Epithelial cell of prostate (primary cell): ENCODE data around the gene CFAP99.

ENCODE experiments used
- DNase-seq: peaks from one replicate; pipeline ENCODE4 v3.0.0-alpha.2; 2011; ENCODE audit warnings: low read depth, low spot score
- H3K27ac ChIP-seq: fragments of 450-650 bp; 2 replicates; pipeline ENCODE4 v1.5.1; 2017; ENCODE audit warnings: mild to moderate bottlenecking

CFAP99 gene

DNA sequence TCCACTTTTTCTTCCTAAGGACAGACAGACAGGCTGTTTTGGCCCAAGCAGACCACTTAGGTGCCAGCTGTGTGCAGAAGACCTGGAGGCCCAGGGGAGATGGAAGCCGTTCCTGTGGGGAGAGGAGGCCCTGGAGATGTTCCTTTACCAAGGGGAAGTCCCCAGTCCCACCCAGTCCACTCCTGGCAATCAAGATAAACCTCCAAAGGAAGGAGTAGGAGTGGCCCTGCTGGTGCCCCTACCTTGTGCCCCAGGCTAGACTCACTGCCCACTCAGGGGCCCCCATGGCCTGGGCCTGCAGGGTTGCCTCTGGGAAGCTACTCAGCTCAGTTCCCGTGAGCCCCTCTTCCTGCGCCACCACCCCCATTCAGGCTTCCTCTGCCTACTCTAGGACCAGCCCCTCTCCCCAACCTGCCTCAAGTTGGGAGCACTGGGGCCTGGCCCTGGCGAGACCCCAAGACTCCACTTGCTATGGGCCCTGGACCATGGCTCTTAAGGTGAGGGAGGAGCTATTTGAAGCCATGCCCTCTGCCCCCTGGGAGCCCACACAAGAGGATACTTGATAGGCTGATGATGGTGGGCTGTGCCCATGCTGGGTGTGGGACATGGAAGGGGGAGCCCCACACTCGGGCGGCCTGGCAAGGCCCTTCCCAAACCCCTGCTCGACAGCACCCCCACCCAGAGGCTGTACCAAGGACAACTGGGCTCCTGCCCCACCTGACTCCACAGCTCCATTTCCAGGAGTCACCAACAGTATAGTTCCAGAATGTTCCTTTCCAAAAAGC is 25.4 kb downstream of the CFAP99 start:
- H3K27ac ChIP-seq = no peak overlapping the region
- no peak for DNase-seq

- DNase-seq = no peak
- H3K27ac ChIP-seq = no peak overlapping the region
These were observed 26.4 kb downstream of the CFAP99 start for GRCh38 chr4:2445130-2445529.

GRCh38 chr4:2445571-2445970 is 26.8 kb downstream of the CFAP99 start:
- DNase-seq = no peak
- no peak overlapping the region for H3K27ac ChIP-seq

DNA sequence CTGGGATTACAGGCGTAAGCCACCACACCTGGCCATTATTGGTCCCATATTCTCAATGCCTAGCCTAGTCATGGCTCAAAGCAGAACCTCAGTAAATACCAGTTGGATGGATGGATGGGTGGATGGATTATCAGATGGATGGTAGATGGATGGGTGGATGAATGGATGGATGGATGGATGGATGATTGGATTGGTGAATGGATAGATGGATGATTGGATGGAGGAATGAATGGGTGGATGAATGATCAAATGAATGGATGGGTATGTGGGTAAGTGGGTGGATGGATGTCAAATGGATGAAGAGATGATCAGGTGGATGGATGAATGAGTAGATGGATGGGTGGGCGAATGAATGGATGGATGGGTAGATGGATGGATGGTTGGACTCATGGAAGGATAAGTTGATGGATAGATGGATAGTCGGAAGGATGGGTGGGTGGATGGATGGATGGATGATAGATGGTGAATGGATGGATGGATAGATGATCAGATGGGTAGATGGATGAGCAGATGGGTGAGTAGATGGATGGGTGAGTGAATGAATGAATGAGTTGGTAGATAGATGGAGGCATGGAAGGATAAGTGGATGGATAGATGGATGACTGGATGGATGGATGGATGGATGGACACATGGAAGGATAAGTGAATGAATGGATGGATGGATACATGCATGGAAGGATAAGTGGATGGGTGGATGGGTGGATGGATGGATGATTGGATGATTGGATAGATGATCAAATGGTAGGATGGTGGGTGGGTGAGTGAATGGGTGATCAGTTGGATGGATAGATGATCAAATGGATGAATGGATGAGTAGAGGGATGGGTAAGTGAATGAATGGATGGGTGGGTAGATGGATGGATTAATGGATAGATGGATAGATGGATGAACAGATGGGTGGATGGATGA is 28.2 kb downstream of the CFAP99 start:
- H3K27ac ChIP-seq = no peak overlapping the region

DNA sequence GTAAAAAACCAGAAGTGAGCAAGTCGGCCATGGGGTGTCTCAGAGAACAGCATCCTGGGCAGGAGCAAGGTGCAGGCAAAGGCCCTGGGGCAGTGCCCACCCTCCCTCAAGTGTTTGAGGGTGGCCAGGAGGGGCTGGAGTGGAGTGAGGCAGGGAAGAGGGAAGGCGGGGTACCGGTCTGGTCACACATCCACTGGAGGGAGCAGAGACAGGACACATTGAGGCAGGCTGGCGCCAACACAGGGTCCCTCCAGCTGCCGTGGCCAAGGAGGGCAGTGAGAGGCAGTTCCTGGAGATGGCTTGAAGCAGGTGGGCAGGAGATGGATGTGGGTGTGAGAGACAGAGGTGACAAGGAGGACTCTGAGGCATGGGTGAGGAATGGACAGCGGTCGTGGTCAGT is 29.8 kb downstream of the CFAP99 start:
- no peak for DNase-seq
- H3K27ac ChIP-seq = no peak overlapping the region

More for the DNA sequence above, 28.2 kb downstream of the CFAP99 start:
- no peak for DNase-seq

DNA sequence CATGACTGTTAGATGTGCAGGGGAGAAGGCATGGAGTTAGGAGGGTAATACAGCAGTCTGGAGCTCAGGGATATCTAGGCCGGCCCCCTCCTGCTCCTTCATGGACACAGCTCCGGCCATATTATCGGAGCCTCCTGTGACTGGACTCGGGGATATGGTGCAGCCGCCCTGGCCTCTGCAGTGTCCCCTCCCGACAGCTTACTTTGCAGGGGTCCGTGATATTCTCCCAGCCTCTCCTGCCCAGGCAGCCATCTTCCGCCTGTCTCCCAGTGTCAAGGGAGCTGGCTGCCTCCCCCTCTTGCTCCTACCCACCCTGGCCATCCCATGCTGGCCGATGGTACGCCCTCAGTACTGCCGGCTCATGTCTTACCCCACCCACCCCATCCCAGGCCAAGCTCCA is 30.3 kb downstream of the CFAP99 start:
- DNase-seq = no peak
- no peak overlapping the region for H3K27ac ChIP-seq

- H3K27ac ChIP-seq = no peak overlapping the region
- no peak for DNase-seq
These were observed 31.0 kb downstream of the CFAP99 start for GRCh38 chr4:2449511-2450392.

GRCh38 chr4:2450394-2451035 is 31.8 kb downstream of the CFAP99 start:
- DNase-seq = no peak
- H3K27ac ChIP-seq = no peak overlapping the region

GRCh38 chr4:2451036-2451520 is 32.3 kb downstream of the CFAP99 start:
- DNase-seq = no peak
- H3K27ac ChIP-seq = no peak overlapping the region

- no peak overlapping the region for H3K27ac ChIP-seq
- DNase-seq = no peak
These were observed 33.3 kb downstream of the CFAP99 start for GRCh38 chr4:2451821-2452785.

DNA sequence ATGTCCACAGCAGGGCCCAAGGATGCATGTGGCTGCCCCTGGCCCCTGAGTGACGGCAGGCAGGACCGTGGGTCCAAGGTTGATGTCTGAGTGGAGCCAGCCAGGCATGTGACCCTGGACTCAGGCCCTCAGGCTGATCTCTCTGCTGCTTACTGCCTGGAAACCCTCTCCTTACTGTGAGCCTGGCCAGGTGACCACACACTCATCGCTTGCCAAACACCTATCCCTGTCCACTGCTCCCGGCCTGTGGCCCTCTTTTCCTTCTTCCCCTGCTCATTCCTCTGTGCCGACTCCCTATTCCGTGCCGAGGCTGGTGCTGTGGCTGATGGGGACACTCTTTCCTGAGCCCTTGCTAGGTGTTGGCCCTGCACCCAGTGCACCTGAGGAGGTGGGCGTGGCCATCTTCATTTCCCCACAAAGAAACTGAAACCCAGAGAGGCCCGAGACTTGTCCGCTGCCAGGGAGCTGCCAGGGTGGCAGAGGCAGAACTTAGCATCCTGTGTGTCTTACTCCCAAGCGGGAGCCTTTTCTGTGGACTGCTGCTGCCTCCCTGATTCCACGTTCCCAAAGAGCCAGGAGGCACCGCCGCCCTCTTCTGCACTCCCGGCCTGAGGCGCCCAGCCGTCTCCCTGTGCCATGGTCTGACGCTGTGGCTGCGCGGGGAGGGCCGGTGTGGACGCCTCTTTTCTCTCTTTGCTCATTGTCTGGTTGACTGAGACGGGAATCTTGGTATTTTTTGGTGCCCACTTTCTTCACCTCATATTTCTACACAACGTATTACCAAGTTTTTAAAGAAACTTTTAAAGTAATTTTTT is 38.9 kb downstream of the CFAP99 start:
- H3K27ac ChIP-seq = no peak overlapping the region
- DNase-seq = no peak

DNA sequence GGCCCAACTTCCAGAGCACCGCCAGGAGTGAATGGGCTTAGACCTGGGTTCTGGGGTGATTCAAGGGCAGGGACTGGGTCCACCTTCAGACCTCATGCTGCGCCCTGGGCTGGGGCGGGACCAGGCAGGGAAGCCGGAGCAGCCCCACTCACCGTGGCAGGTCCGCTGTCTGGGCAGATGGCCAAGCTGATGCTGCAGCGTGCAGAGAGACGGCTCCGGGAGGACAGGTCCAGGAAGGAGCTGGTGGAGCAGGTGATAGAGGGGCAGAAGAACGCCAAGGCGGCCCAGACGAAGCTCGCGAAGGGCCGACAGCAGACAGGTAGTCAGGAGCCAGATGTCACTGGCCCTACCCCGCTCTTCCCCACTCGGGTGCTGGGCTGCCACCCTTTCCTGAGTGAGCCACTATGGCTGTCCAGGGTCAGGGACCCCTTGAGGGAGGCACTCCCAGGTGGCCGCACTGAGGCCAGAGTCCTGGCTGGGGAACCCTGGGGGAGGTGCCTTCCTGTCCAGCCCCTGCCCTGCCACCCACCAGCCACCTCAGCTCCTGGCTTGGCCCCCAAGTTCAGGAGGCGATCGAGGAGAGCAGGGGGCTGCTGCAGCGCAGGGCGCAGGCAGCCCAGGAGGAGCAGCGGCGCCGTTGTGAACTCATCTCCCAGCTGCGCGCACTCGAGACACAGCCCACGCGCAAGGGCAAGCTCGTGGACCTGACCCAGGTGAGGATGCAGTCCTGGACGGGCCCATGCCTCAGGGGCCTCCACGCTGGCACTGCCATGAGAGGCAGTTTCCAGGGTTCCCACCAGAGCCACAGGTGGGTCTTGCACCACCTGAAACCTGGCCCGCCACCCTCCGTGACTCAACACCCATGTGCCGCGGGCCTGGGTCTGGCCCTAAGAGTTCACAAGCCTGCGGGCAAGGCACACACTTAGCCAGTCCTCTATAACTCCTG is 40.1 kb downstream of the CFAP99 start:
- no peak overlapping the region for H3K27ac ChIP-seq
- no peak for DNase-seq

DNA sequence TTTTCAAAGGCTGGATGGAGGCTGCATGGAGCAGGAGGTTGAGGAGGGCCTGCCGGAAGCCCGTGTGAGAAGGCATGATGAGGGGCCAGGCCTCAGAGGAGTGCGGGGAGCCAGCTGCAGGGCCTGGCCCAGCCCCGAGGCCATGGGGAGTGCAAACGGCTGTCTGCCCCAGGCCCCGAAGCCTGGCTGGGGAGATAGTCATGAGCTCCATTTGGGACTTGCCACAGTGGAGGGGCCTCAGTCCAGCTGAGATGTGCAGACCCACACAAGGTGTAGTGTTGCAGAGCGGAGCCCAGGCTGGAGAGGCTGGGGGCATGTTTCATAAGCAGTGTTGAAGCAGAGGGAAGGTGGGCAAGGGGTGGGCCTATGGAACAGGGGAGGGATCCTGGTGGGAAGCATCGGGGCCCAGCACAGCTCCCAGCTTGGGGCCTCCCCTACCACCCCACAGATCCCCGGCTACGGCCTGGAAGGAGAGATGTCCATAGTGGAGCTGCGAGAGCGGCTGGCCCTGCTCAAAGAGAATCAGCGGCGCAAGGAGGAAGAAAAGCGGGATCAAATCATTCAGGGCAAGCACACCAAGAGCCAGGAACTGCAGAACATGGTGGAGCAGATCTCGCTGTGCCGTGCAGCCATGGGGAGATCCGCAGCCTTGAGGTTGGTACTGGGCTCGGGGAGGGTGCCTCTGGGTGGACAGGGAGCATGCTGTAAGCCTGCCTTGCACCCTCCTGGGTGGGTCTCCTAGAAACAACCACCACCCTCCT is 41.0 kb downstream of the CFAP99 start:
- no peak for DNase-seq
- H3K27ac ChIP-seq = no peak overlapping the region

DNA sequence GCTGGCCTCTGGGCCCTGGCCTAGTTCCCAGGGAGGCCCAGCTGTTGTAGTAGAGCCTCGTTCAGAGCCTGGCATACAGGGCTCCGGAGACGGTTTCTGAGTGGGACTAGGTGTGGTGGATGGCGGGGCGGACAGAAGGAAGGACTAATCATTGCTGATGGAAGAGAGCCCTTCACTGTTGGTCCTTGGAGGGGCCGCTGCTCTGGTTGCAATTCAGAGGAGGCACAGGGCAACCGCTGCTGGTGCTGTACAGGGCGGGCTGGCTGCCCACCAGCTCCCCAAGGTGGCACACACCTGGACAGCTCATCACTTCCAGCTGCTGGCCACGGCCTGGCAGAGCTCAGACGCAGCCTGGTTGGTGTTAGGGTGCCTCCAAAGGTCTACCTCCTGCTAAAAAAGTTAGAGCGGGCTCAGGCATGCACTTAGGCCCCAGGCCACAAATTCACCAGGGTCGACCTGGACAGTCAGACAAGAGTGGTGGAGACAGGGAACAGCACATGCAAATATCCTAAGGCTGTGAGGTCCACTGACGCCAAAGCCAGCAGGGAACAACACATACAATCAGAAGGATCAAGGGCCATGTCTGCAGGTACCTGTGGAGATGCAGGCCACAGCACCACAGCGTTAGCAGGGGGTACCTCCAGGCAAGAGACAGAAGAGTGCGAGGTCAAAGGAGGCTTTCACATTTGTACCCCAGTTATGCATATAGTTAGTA is 42.6 kb downstream of the CFAP99 start:
- H3K27ac ChIP-seq = no peak overlapping the region
- no peak for DNase-seq

GRCh38 chr4:2462218-2462991 is 43.6 kb downstream of the CFAP99 start:
- no peak overlapping the region for H3K27ac ChIP-seq
- DNase-seq = no peak
